Uterus (tissue), 4 donors: ENCODE data around the gene HCFC1. TPM values are rescaled to one million over a fixed set of nuclear protein-coding genes. Genes with fewer than 3 reads are reported as not detected.

Experiments
- DNase-seq, 2 donors: peaks; one replicate each; pipeline ENCODE4 v3.0.0-alpha.2; 2019 to 2020
- H3K27ac ChIP-seq, 2 donors: fragments of 200-600 bp; sonication (generic); 1 replicate in 1 of 2; 2 replicates in 1 of 2; pipeline ENCODE4 v1.5.1; 2016 to 2018
- H3K27me3 ChIP-seq, 2 donors: fragments of 200-600 bp; sonication (generic); one replicate each; pipeline ENCODE4 v1.5.1; 2018 to 2019; ENCODE audit warnings: control low read depth in 1 of 2
- H3K36me3 ChIP-seq, 2 donors: fragments of 200-600 bp; sonication (generic); one replicate each; pipeline ENCODE4 v1.5.1; 2019; ENCODE audit warnings: control low read depth in 1 of 2
- H3K4me1 ChIP-seq, 2 donors: fragments of 200-600 bp; sonication (generic); one replicate each; pipeline ENCODE4 v1.5.1; 2018 to 2019; ENCODE audit warnings: control low read depth in 1 of 2
- H3K4me3 ChIP-seq, 2 donors: fragments of 200-600 bp; sonication (generic); 1 replicate in 1 of 2; 2 replicates in 1 of 2; pipeline ENCODE4 v1.5.1; 2018 to 2019; ENCODE audit warnings: mild to moderate bottlenecking in 1 of 2
- H3K9me3 ChIP-seq, 2 donors: fragments of 200-600 bp; sonication (generic); one replicate each; pipeline ENCODE4 v1.5.1; 2019; ENCODE audit warnings: control low read depth in 1 of 2
- CTCF ChIP-seq, 4 experiments: fragments of 200-600 bp in 2 of 4; fragments of 450-650 bp in 2 of 4; sonication (generic) in 2 of 4; IDR thresholded peaks; one replicate each; pipeline ENCODE4 v1.5.1; 2016 to 2019; ENCODE audit warnings: antibody characterized with exemption in 4 of 4, mild to moderate bottlenecking in 2 of 4, moderate library complexity in 1 of 4
- POLR2A ChIP-seq, 2 donors: fragments of 450-650 bp; IDR thresholded peaks; one replicate each; pipeline ENCODE4 v1.6.1; 2016; ENCODE audit warnings: antibody characterized with exemption in 2 of 2, mild to moderate bottlenecking in 1 of 2, moderate library complexity in 1 of 2
- intact Hi-C: fragments of 100-400 bp; cut with DNase I; formaldehyde crosslinking; loops from one replicate; pipeline ENCODE4 v1.15.1; 2023; ENCODE audit warnings: low total_unique reads
- total RNA-seq, 4 donors: library from RNA; depleted of rRNA in 3 of 4; stranded (reverse); fragments of >200 nt in 3 of 4; gene quantifications; one replicate each; pipeline versions ENCODE4 v1.1.0 to v1.2.4, GENCODE V29; 2014 to 2023
- donor health status: DM: yes; HTN: yes; CAD: no.

Gene HCFC1
- total RNA-seq, 4 donors from 2014 or later: 20.9 to 65.7 (median 37.3) TPM

GRCh38 chrX:153953892-153954557 is 17.6 kb downstream of the HCFC1 start:
- Histone ChIP-seq H3K36me3 (no peaks in the 10 kb centered on the region), H3K4me1 (no peaks in the 10 kb centered on the region), H3K27me3 (no peaks in the 10 kb centered on the region), H3K4me3 (peak overlapping the region in 1 of 2 donors; percentile 4), H3K9me3 (no peaks in the 10 kb centered on the region), H3K27ac (peak overlapping the region; percentile 79 to 88)
- DNase-seq: no peak
- no peak for TF ChIP-seq CTCF (IDR thresholded peaks at IDR 0.05)
- no peak for TF ChIP-seq POLR2A (IDR thresholded peaks at IDR 0.05)
- intact Hi-C loops: loop anchor here (5.0 kb wide), 1 partner anchor 192 kb away; the partner anchor contains the start of gene PLXNB3

- H3K27me3 ChIP-seq: no peaks in the 10 kb centered on the region
- H3K36me3 ChIP-seq: no peaks in the 10 kb centered on the region
- peak overlapping the region in 1 of 2 donors; percentile 4 for H3K4me3 ChIP-seq
- DNase-seq: peak; percentile 86 to 88
- no peaks in the 10 kb centered on the region for H3K4me1 ChIP-seq
- TF ChIP-seq POLR2A (IDR thresholded peaks at IDR 0.05) (peak in 1 of 2 donors; percentile 24), CTCF (IDR thresholded peaks at IDR 0.05) (peak; percentile 98 to 99 (median 98))
- no peaks in the 10 kb centered on the region for H3K9me3 ChIP-seq
- H3K27ac ChIP-seq: peak overlapping the region; percentile 79 to 88
- intact Hi-C loops: loop anchor here (5.0 kb wide), 1 partner anchor 191 kb away; the partner anchor contains the start of gene PLXNB3
Measured at GRCh38 chrX:153953342-153953830, 18.2 kb downstream of the HCFC1 start.

GRCh38 chrX:153952373-153953026 is 19.1 kb downstream of the HCFC1 start:
- Histone ChIP-seq H3K4me1 (no peaks in the 10 kb centered on the region), H3K4me3 (no peak overlapping the region), H3K27ac (peak overlapping the region; percentile 79 to 88), H3K27me3 (no peaks in the 10 kb centered on the region), H3K36me3 (no peaks in the 10 kb centered on the region), H3K9me3 (no peaks in the 10 kb centered on the region)
- intact Hi-C loops: loop anchor here (5.0 kb wide), 1 partner anchor 190 kb away; the partner anchor contains the start of gene PLXNB3
- TF ChIP-seq CTCF (IDR thresholded peaks at IDR 0.05) (no peak), POLR2A (IDR thresholded peaks at IDR 0.05) (no peak)
- DNase-seq: no peak

GRCh38 chrX:153951683-153952372 is 19.8 kb downstream of the HCFC1 start:
- no peaks in the 10 kb centered on the region for H3K9me3 ChIP-seq
- H3K4me1 ChIP-seq: no peaks in the 10 kb centered on the region
- no peaks in the 10 kb centered on the region for H3K36me3 ChIP-seq
- H3K27ac ChIP-seq: peak overlapping the region; percentile 79 to 88
- H3K4me3 ChIP-seq: no peak overlapping the region
- no peaks in the 10 kb centered on the region for H3K27me3 ChIP-seq
- intact Hi-C loops: loop anchor here (5.0 kb wide), 1 partner anchor 190 kb away; the partner anchor contains the start of gene PLXNB3
- TF ChIP-seq CTCF (IDR thresholded peaks at IDR 0.05): no peak
- no peak for TF ChIP-seq POLR2A (IDR thresholded peaks at IDR 0.05)
- no peak for DNase-seq
